Fibroblast of lung (primary cell): ENCODE data around the gene CYP19A1. TPM values are rescaled to one million over a fixed set of nuclear protein-coding genes. Genes with fewer than 3 reads are reported as not detected.

Source experiments
- DNase-seq, 2 donors: peaks; one replicate each; pipeline versions ENCODE4 v3.0.0 to v3.0.0-alpha.2; 2010; ENCODE audit warnings: low read depth in 2 of 2
- H2AFZ ChIP-seq: 2 replicates; pipeline ENCODE4 v1.5.1; 2012; ENCODE audit warnings: low read length, control low read depth, inconsistent platforms
- H3K27ac ChIP-seq: 2 replicates; pipeline ENCODE4 v1.5.1; 2011; ENCODE audit warnings: low read length, control low read depth; ENCODE audit not compliant: insufficient read depth
- H3K27me3 ChIP-seq: 2 replicates; pipeline ENCODE4 v1.5.1; 2011; ENCODE audit warnings: mild to moderate bottlenecking, low read length; ENCODE audit not compliant: control insufficient read depth, insufficient read depth
- H3K36me3 ChIP-seq: 2 replicates; pipeline ENCODE4 v1.5.1; 2011; ENCODE audit warnings: low read length; ENCODE audit not compliant: control insufficient read depth, insufficient read depth
- H3K4me1 ChIP-seq: 2 replicates; pipeline ENCODE4 v1.5.1; 2011; ENCODE audit warnings: low read length; ENCODE audit not compliant: control insufficient read depth, insufficient read depth; ENCODE audit errors: extremely low read depth
- H3K4me2 ChIP-seq: 2 replicates; pipeline ENCODE4 v1.5.1; 2011; ENCODE audit warnings: low read length, control low read depth; ENCODE audit not compliant: insufficient read depth; ENCODE audit errors: extremely low read depth
- H3K4me3 ChIP-seq, 4 experiments: fragments of 200-600 bp in 1 of 4; sonication (generic) in 1 of 4; replicated peaks in 1 of 4; 2 replicates each; pipeline ENCODE4 v1.5.1; 2011 to 2016; ENCODE audit warnings: low read length in 4 of 4, low read depth in 3 of 4, mild to moderate bottlenecking in 3 of 4, control low read depth in 2 of 4, inconsistent platforms in 1 of 4, mixed read lengths in 1 of 4; ENCODE audit not compliant: insufficient read depth in 1 of 4; ENCODE audit errors: control extremely low read depth in 1 of 4
- H3K79me2 ChIP-seq: 2 replicates; pipeline ENCODE4 v1.5.1; 2012; ENCODE audit warnings: mild to moderate bottlenecking, low read length, inconsistent platforms; ENCODE audit not compliant: control insufficient read depth, insufficient read depth
- H3K9ac ChIP-seq: 2 replicates; pipeline ENCODE4 v1.5.1; 2011; ENCODE audit warnings: mild to moderate bottlenecking, low read length, control low read depth; ENCODE audit not compliant: insufficient read depth
- H3K9me3 ChIP-seq: 2 replicates; pipeline ENCODE4 v1.5.1; 2012; ENCODE audit warnings: low read depth, low read length; ENCODE audit not compliant: control insufficient read depth, insufficient read depth
- H4K20me1 ChIP-seq: 2 replicates; pipeline ENCODE4 v1.5.1; 2011; ENCODE audit warnings: low read length; ENCODE audit not compliant: control insufficient read depth, insufficient read depth; ENCODE audit errors: extremely low read depth
- CTCF ChIP-seq, 2 donors: IDR thresholded peaks in 1 of 2; conservative IDR thresholded peaks in 1 of 2; 1 replicate in 1 of 2; 2 replicates in 1 of 2; pipeline ENCODE4 v1.5.1; 2011 to 2012; ENCODE audit warnings: low read length in 2 of 2, control low read depth in 1 of 2, inconsistent platforms in 1 of 2, low read depth in 1 of 2, mild to moderate bottlenecking in 1 of 2
- EZH2 ChIP-seq: IDR thresholded peaks from 2 replicates; pipeline ENCODE4 v1.5.1; 2012; ENCODE audit warnings: low read length, control low read depth, mild to moderate bottlenecking; ENCODE audit errors: missing control alignments
- polyA plus RNA-seq, 2 donors: library from polyadenylated mRNA; depleted of rRNA in 1 of 2; stranded (reverse) in 1 of 2; unstranded in 1 of 2; fragments of >200 nt; gene quantifications; 2 replicates each; pipeline ENCODE4 v1.2.1, GENCODE V29; 2011 to 2012; ENCODE audit warnings: missing spikeins in 1 of 2
- total RNA-seq: library from RNA; depleted of rRNA; stranded (reverse); fragments of >200 nt; gene quantifications from 2 replicates; pipeline ENCODE4 v1.2.1, GENCODE V29; 2014

The CYP19A1 gene
- total and polyA plus RNA-seq, 2 donors (not counting 1 experiment from before 2014, with no cell fraction given): 0.16 to 2.3 TPM

- Histone ChIP-seq H3K27ac (no peak overlapping the region), H3K9ac (no peak overlapping the region), H3K36me3 (no peaks in the 10 kb centered on the region), H4K20me1 (no peaks in the 10 kb centered on the region), H3K4me1 (peaks cover 4% of the 10 kb centered on the region), H2AFZ (no peak overlapping the region), H3K4me3 (no peak overlapping the region), H3K79me2 (no peaks in the 10 kb centered on the region), H3K27me3 (no peaks in the 10 kb centered on the region), H3K4me2 (no peak overlapping the region), H3K9me3 (no peaks in the 10 kb centered on the region)
- DNase-seq: no peak
- TF ChIP-seq EZH2 (no peak), CTCF (conservative IDR thresholded peaks at IDR 0.05 in 1 of 2, IDR thresholded peaks at IDR 0.05 in 1 of 2; ENCODE audit: low read depth in 1 of 2, low read length in 2 of 2) (no peak)
Measured at GRCh38 chr15:51311510-51311909, 26.9 kb downstream of the CYP19A1 start.

- Histone ChIP-seq H3K4me1 (peaks cover 4% of the 10 kb centered on the region), H3K4me3 (no peak overlapping the region), H3K9me3 (no peaks in the 10 kb centered on the region), H3K9ac (no peak overlapping the region), H3K4me2 (no peak overlapping the region), H3K27me3 (no peaks in the 10 kb centered on the region), H3K27ac (no peak overlapping the region), H4K20me1 (no peaks in the 10 kb centered on the region), H3K36me3 (no peaks in the 10 kb centered on the region), H2AFZ (no peak overlapping the region), H3K79me2 (no peaks in the 10 kb centered on the region)
- DNase-seq: peak; percentile 68 to 76
- TF ChIP-seq CTCF (conservative IDR thresholded peaks at IDR 0.05 in 1 of 2, IDR thresholded peaks at IDR 0.05 in 1 of 2; ENCODE audit: low read depth in 1 of 2, low read length in 2 of 2) (no peak), EZH2 (no peak)
Measured at GRCh38 chr15:51310064-51310463, 28.3 kb downstream of the CYP19A1 start.

GRCh38 chr15:51307811-51308210 lies 30.6 kb downstream of the CYP19A1 start:
- Histone ChIP-seq H3K27me3 (peaks cover 1% of the 10 kb centered on the region), H3K9me3 (no peaks in the 10 kb centered on the region), H3K4me3 (no peak overlapping the region), H3K4me2 (no peak overlapping the region), H3K79me2 (no peaks in the 10 kb centered on the region), H2AFZ (no peak overlapping the region), H3K4me1 (peaks cover 3% of the 10 kb centered on the region), H3K9ac (no peak overlapping the region), H3K36me3 (no peaks in the 10 kb centered on the region), H4K20me1 (no peaks in the 10 kb centered on the region), H3K27ac (no peak overlapping the region)
- no peak for TF ChIP-seq EZH2
- no peak for TF ChIP-seq CTCF (conservative IDR thresholded peaks at IDR 0.05 in 1 of 2, IDR thresholded peaks at IDR 0.05 in 1 of 2; ENCODE audit: low read depth in 1 of 2, low read length in 2 of 2)
- DNase-seq: no peak
